ENCODE data around the gene RNH1. TPM values are rescaled to one million over a fixed set of nuclear protein-coding genes. Genes with fewer than 3 reads are reported as not detected.
A peak's percentile ranks its signal among the peaks of the same experiment; 100 is the strongest.

Gene RNH1
- total and polyA plus RNA-seq, 4 experiments from 2014 or later = 98.4 to 187 (median 134) TPM

- peak overlapping the region in 1 of 2 donors; percentile 58 for H3K4me3 ChIP-seq (ENCODE audit: low read length in 2 of 2)
- H3K9me3 Mint-ChIP-seq = no peaks in the 10 kb centered on the region
- DNase-seq = peak in 1 of 5 donors; percentile 27
Observed at GRCh38 chr11:533586-534395, 26.7 kb upstream of the RNH1 start.

GRCh38 chr11:532986-533585 lies 26.0 kb upstream of the RNH1 start:
- no peak overlapping the region for H3K4me3 Mint-ChIP-seq
- H3K4me1 Mint-ChIP-seq = peaks cover 4 to 25% (median 12%) of the 10 kb centered on the region in 4 donors
- H3K27ac Mint-ChIP-seq = no peak overlapping the region
- no peaks in the 10 kb centered on the region for H3K27me3 Mint-ChIP-seq
- H3K9me3 Mint-ChIP-seq = no peaks in the 10 kb centered on the region
- peak in 1 of 5 donors; percentile 41 for DNase-seq
- Histone ChIP-seq H3K4me3 (ENCODE audit: low read length in 2 of 2) (no peak overlapping the region), H3K9me3 (ENCODE audit: control insufficient read depth in 1 of 2, low read length in 2 of 2) (no peaks in the 10 kb centered on the region), H3K27me3 (ENCODE audit: insufficient read depth, low read length) (no peaks in the 10 kb centered on the region), H3K36me3 (ENCODE audit: insufficient read depth, low read length) (peaks cover 24% of the 10 kb centered on the region), H3K27ac (ENCODE audit: low read depth, low read length) (no peak overlapping the region), H3K4me1 (ENCODE audit: insufficient read depth, low read length) (peaks cover 33% of the 10 kb centered on the region)
- CTCF ChIA-PET (ENCODE audit: partially characterized antibody) = interaction anchor here (1.5 kb wide), 1 partner anchor 14 kb away, joined by 8 read pairs; no protein-coding TSS in a partner anchor
- POLR2A ChIA-PET (ENCODE audit: partially characterized antibody) = interaction anchor here (1.6 to 5.3 kb wide), 2 partner anchors 27 to 82 kb away, joined by 6 to 47 read pairs; partner anchors contain the start of gene RNH1
- intact Hi-C loops (cut with micrococcal nuclease) = no loop called here
- H3K36me3 Mint-ChIP-seq = peaks cover 0 to 13% of the 10 kb centered on the region in 2 donors

More at GRCh38 chr11:533586-534395, 26.7 kb upstream of the RNH1 start:
- no peak overlapping the region for H3K27ac Mint-ChIP-seq
- peak overlapping the region in 5 of 8 donors; percentile 40 to 66 (median 52) for H3K4me3 Mint-ChIP-seq
- Histone ChIP-seq H3K27me3 (ENCODE audit: insufficient read depth, low read length) (no peaks in the 10 kb centered on the region), H3K4me1 (ENCODE audit: insufficient read depth, low read length) (peaks cover 40% of the 10 kb centered on the region), H3K36me3 (ENCODE audit: insufficient read depth, low read length) (peaks cover 24% of the 10 kb centered on the region), H3K9me3 (ENCODE audit: control insufficient read depth in 1 of 2, low read length in 2 of 2) (no peaks in the 10 kb centered on the region), H3K27ac (ENCODE audit: low read depth, low read length) (peak overlapping the region; percentile 52)
- intact Hi-C loops (cut with micrococcal nuclease) = loop anchor here (2.0 kb wide), 1 partner anchor 263 kb away; no protein-coding TSS in a partner anchor
- peaks cover 4 to 32% (median 16%) of the 10 kb centered on the region in 4 donors for H3K4me1 Mint-ChIP-seq
- H3K36me3 Mint-ChIP-seq = peaks cover 0 to 13% of the 10 kb centered on the region in 2 donors
- no peaks in the 10 kb centered on the region for H3K27me3 Mint-ChIP-seq
- POLR2A ChIA-PET (ENCODE audit: partially characterized antibody) = interaction anchor here (1.2 to 5.3 kb wide), 8 partner anchors 15 to 127 kb away, joined by 3 to 47 read pairs (median 6); partner anchors contain the start of gene RNH1
- CTCF ChIA-PET (ENCODE audit: partially characterized antibody) = interaction anchor here (1.4 kb wide), 1 partner anchor 162 kb away, joined by 3 read pairs; the partner anchor contains the start of gene TMEM80

GRCh38 chr11:532527-532985 lies 25.5 kb upstream of the RNH1 start:
- H3K27me3 ChIP-seq (ENCODE audit: insufficient read depth, low read length) = no peaks in the 10 kb centered on the region
- peaks cover 0 to 13% of the 10 kb centered on the region in 2 donors for H3K36me3 Mint-ChIP-seq
- peaks cover 24% of the 10 kb centered on the region for H3K36me3 ChIP-seq (ENCODE audit: insufficient read depth, low read length)
- no peak overlapping the region for H3K4me3 ChIP-seq (ENCODE audit: low read length in 2 of 2)
- ChIA-PET POLR2A (ENCODE audit: partially characterized antibody) (interaction anchor here (5.3 kb wide), 1 partner anchor 26 kb away, joined by 47 read pairs; the partner anchor contains the start of gene RNH1), CTCF (ENCODE audit: partially characterized antibody) (interaction anchor here (1.5 kb wide), 1 partner anchor 14 kb away, joined by 8 read pairs; no protein-coding TSS in a partner anchor)
- H3K27ac Mint-ChIP-seq = peak overlapping the region in 1 of 7 donors; percentile 66
- H3K4me1 ChIP-seq (ENCODE audit: insufficient read depth, low read length) = peaks cover 28% of the 10 kb centered on the region
- no peaks in the 10 kb centered on the region for H3K27me3 Mint-ChIP-seq
- H3K4me1 Mint-ChIP-seq = peaks cover 3 to 20% (median 8%) of the 10 kb centered on the region in 4 donors
- intact Hi-C loops (cut with micrococcal nuclease) = no loop called here
- DNase-seq = peak in 1 of 5 donors; percentile 29
- no peaks in the 10 kb centered on the region for H3K9me3 ChIP-seq (ENCODE audit: control insufficient read depth in 1 of 2, low read length in 2 of 2)
- H3K9me3 Mint-ChIP-seq = no peaks in the 10 kb centered on the region
- no peak overlapping the region for H3K4me3 Mint-ChIP-seq
- no peak overlapping the region for H3K27ac ChIP-seq (ENCODE audit: low read depth, low read length)

- DNase-seq = peak in 1 of 5 donors; percentile 28
- Histone ChIP-seq H3K4me3 (ENCODE audit: low read length in 2 of 2) (no peak overlapping the region), H3K9me3 (ENCODE audit: control insufficient read depth in 1 of 2, low read length in 2 of 2) (no peaks in the 10 kb centered on the region), H3K27ac (ENCODE audit: low read depth, low read length) (no peak overlapping the region), H3K4me1 (ENCODE audit: insufficient read depth, low read length) (peaks cover 22% of the 10 kb centered on the region), H3K36me3 (ENCODE audit: insufficient read depth, low read length) (peaks cover 24% of the 10 kb centered on the region), H3K27me3 (ENCODE audit: insufficient read depth, low read length) (no peaks in the 10 kb centered on the region)
- ChIA-PET POLR2A (ENCODE audit: partially characterized antibody) (interaction anchor here (1.1 kb wide), 1 partner anchor 44 kb away, joined by 3 read pairs; the partner anchor contains the start of gene PHRF1), CTCF (ENCODE audit: partially characterized antibody) (interaction anchor here (1.5 kb wide), 1 partner anchor 13 kb away, joined by 8 read pairs; no protein-coding TSS in a partner anchor)
- H3K4me1 Mint-ChIP-seq = peaks cover 3 to 14% (median 5%) of the 10 kb centered on the region in 4 donors
- H3K27me3 Mint-ChIP-seq = no peaks in the 10 kb centered on the region
- peak overlapping the region in 4 of 8 donors; percentile 12 to 39 (median 24) for H3K4me3 Mint-ChIP-seq
- intact Hi-C loops (cut with micrococcal nuclease) = no loop called here
- H3K36me3 Mint-ChIP-seq = peaks cover 0 to 13% of the 10 kb centered on the region in 2 donors
- no peaks in the 10 kb centered on the region for H3K9me3 Mint-ChIP-seq
- peak overlapping the region in 1 of 7 donors; percentile 66 for H3K27ac Mint-ChIP-seq
Observed at GRCh38 chr11:531919-532526, 25.0 kb upstream of the RNH1 start.

GRCh38 chr11:530960-531831 lies 24.2 kb upstream of the RNH1 start:
- POLR2A ChIA-PET (ENCODE audit: partially characterized antibody) = interaction anchor here (1.1 kb wide), 1 partner anchor 45 kb away, joined by 3 read pairs; the partner anchor contains the start of gene PHRF1
- peak overlapping the region in 1 of 7 donors; percentile 66 for H3K27ac Mint-ChIP-seq
- CTCF ChIA-PET (ENCODE audit: partially characterized antibody) = interaction anchor here (1.5 kb wide), 1 partner anchor 12 kb away, joined by 8 read pairs; no protein-coding TSS in a partner anchor
- H3K27me3 Mint-ChIP-seq = no peaks in the 10 kb centered on the region
- H3K27ac ChIP-seq (ENCODE audit: low read depth, low read length) = no peak overlapping the region
- H3K4me1 ChIP-seq (ENCODE audit: insufficient read depth, low read length) = peaks cover 14% of the 10 kb centered on the region
- H3K36me3 ChIP-seq (ENCODE audit: insufficient read depth, low read length) = peaks cover 24% of the 10 kb centered on the region
- H3K9me3 Mint-ChIP-seq = no peaks in the 10 kb centered on the region
- intact Hi-C loops (cut with micrococcal nuclease) = no loop called here
- DNase-seq = peak in 1 of 5 donors; percentile 20
- no peaks in the 10 kb centered on the region for H3K9me3 ChIP-seq (ENCODE audit: control insufficient read depth in 1 of 2, low read length in 2 of 2)
- peaks cover 2 to 11% (median 2%) of the 10 kb centered on the region in 4 donors for H3K4me1 Mint-ChIP-seq
- peak overlapping the region in 1 of 8 donors; percentile 32 for H3K4me3 Mint-ChIP-seq
- H3K27me3 ChIP-seq (ENCODE audit: insufficient read depth, low read length) = no peaks in the 10 kb centered on the region
- H3K36me3 Mint-ChIP-seq = peaks cover 0 to 13% of the 10 kb centered on the region in 2 donors
- H3K4me3 ChIP-seq (ENCODE audit: low read length in 2 of 2) = no peak overlapping the region

GRCh38 chr11:529728-530411 lies 22.8 kb upstream of the RNH1 start:
- CTCF ChIA-PET (ENCODE audit: partially characterized antibody) = no interaction called here
- H3K4me3 ChIP-seq (ENCODE audit: low read length in 2 of 2) = no peak overlapping the region
- POLR2A ChIA-PET (ENCODE audit: partially characterized antibody) = no interaction called here
- DNase-seq = peak in 1 of 5 donors; percentile 29
- H3K27me3 Mint-ChIP-seq = no peaks in the 10 kb centered on the region
- H3K27me3 ChIP-seq (ENCODE audit: insufficient read depth, low read length) = no peaks in the 10 kb centered on the region
- H3K9me3 Mint-ChIP-seq = no peaks in the 10 kb centered on the region
- peaks cover 24% of the 10 kb centered on the region for H3K36me3 ChIP-seq (ENCODE audit: insufficient read depth, low read length)
- intact Hi-C loops (cut with micrococcal nuclease) = no loop called here
- H3K4me1 ChIP-seq (ENCODE audit: insufficient read depth, low read length) = peaks cover 11% of the 10 kb centered on the region
- peaks cover 0 to 13% of the 10 kb centered on the region in 2 donors for H3K36me3 Mint-ChIP-seq
- no peak overlapping the region for H3K27ac ChIP-seq (ENCODE audit: low read depth, low read length)
- no peak overlapping the region for H3K27ac Mint-ChIP-seq
- H3K4me3 Mint-ChIP-seq = no peak overlapping the region
- peaks cover 0 to 8% (median 0%) of the 10 kb centered on the region in 4 donors for H3K4me1 Mint-ChIP-seq
- no peaks in the 10 kb centered on the region for H3K9me3 ChIP-seq (ENCODE audit: control insufficient read depth in 1 of 2, low read length in 2 of 2)
